GM12873 (cell line): ENCODE results near the gene OIP5.

ENCODE experiments used
- CTCF ChIP-seq: IDR thresholded peaks from 2 replicates; pipeline ENCODE4 v1.5.1; 2012; ENCODE audit warnings: low read depth, mild to moderate bottlenecking, moderate library complexity, low read length, control low read depth; ENCODE audit not compliant: insufficient read depth; ENCODE audit errors: missing control alignments

Gene OIP5

GRCh38 chr15:41331281-41331680, 1.1 kb downstream of the OIP5 start:
- no peak for TF ChIP-seq CTCF

GRCh38 chr15:41323611-41324010, 8.8 kb downstream of the OIP5 start:
- TF ChIP-seq CTCF = no peak

GRCh38 chr15:41309226-41309905, 23.0 kb downstream of the OIP5 start:
- TF ChIP-seq CTCF = no peak

GRCh38 chr15:41307679-41308078, 24.7 kb downstream of the OIP5 start:
- TF ChIP-seq CTCF = no peak

GRCh38 chr15:41304149-41304770, 28.1 kb downstream of the OIP5 start:
- TF ChIP-seq CTCF = no peak

- no peak for TF ChIP-seq CTCF
Observed at GRCh38 chr15:41301587-41301986, 30.8 kb downstream of the OIP5 start.

- TF ChIP-seq CTCF = no peak
Observed at GRCh38 chr15:41292521-41292920, 39.9 kb downstream of the OIP5 start.
